SK-N-SH (cell line): ENCODE data around the gene ZNF628. TPM values are rescaled to one million over a fixed set of nuclear protein-coding genes. Genes with fewer than 3 reads are reported as not detected.

ENCODE experiments used
- CTCF ChIA-PET: fragments of 300-600, 350-600 bp; formaldehyde crosslinking; extraction: SDS; loops from one replicate; lab custom pipeline; 2021; lab: Yijun Ruan, JAX
- POLR2A ChIA-PET: fragments of 350-600 bp; sonication (Branson Sonifier 250); formaldehyde crosslinking; extraction: SDS; loops from one replicate; lab custom pipeline; 2020; ENCODE audit warnings: antibody characterized with exemption, inconsistent platforms; lab: Yijun Ruan, JAX
- DNase-seq: peaks from one replicate; pipeline ENCODE4 v3.0.0; 2012
- H2AFZ ChIP-seq: fragments of 200-600 bp; sonication (generic); 2 replicates; pipeline ENCODE4 v1.8.1; 2016; ENCODE audit warnings: antibody characterized with exemption, mild to moderate bottlenecking, low read depth
- H3F3A ChIP-seq: fragments of 200-600 bp; sonication (generic); replicated peaks from 2 replicates; pipeline ENCODE3; 2016; ENCODE audit warnings: antibody characterized with exemption, mild to moderate bottlenecking; ENCODE audit not compliant: insufficient read depth
- H3K27ac ChIP-seq, 2 experiments: fragments of 200-500 bp in 1 of 2; fragments of 200-600 bp in 1 of 2; sonication (Bioruptor generic) in 1 of 2; sonication (generic), shearing (Covaris generic) in 1 of 2; 2 replicates each; pipeline versions ENCODE4 v1.5.1 to v1.6.1; 2014 to 2016; ENCODE audit warnings: low read depth in 2 of 2, inconsistent platforms in 1 of 2, low read length in 1 of 2, mild to moderate bottlenecking in 1 of 2, mixed read lengths in 1 of 2
- H3K27me3 ChIP-seq: fragments of 200-600 bp; sonication (generic), shearing (Covaris generic); 2 replicates; pipeline ENCODE4 v1.6.1; 2016; ENCODE audit warnings: mixed run types; ENCODE audit not compliant: insufficient read depth
- H3K36me3 ChIP-seq, 2 experiments: fragments of 200-500 bp in 1 of 2; fragments of 200-600 bp in 1 of 2; sonication (Bioruptor generic) in 1 of 2; sonication (generic) in 1 of 2; replicated peaks in 1 of 2; 2 replicates each; pipeline versions ENCODE3 to v1.5.1; 2014 to 2016; ENCODE audit warnings: low read length in 1 of 2, mild to moderate bottlenecking in 1 of 2; ENCODE audit not compliant: insufficient read depth in 2 of 2, control insufficient read depth in 1 of 2
- H3K4me1 ChIP-seq, 2 experiments: fragments of 200-500 bp in 1 of 2; fragments of 200-600 bp in 1 of 2; sonication (Bioruptor generic) in 1 of 2; sonication (generic), shearing (Covaris generic) in 1 of 2; 2 replicates each; pipeline versions ENCODE4 v1.5.1 to v1.6.1; 2014 to 2016; ENCODE audit warnings: low read depth in 1 of 2, low read length in 1 of 2, mixed run types in 1 of 2; ENCODE audit not compliant: insufficient read depth in 2 of 2, control insufficient read depth in 1 of 2
- H3K4me2 ChIP-seq: fragments of 200-600 bp; sonication (generic), shearing (Covaris generic); 2 replicates; pipeline ENCODE4 v1.6.1; 2017; ENCODE audit warnings: mixed run types
- H3K4me3 ChIP-seq, 2 experiments: fragments of 200-500 bp in 1 of 2; fragments of 200-600 bp in 1 of 2; sonication (Bioruptor generic) in 1 of 2; sonication (generic), shearing (Covaris generic) in 1 of 2; 2 replicates each; pipeline versions ENCODE4 v1.5.1 to v1.8.1; 2014 to 2016; ENCODE audit warnings: low read depth in 2 of 2, inconsistent platforms in 1 of 2, low read length in 1 of 2, mild to moderate bottlenecking in 1 of 2, mixed read lengths in 1 of 2, moderate library complexity in 1 of 2
- H3K79me2 ChIP-seq: fragments of 200-600 bp; sonication (generic); 2 replicates; pipeline ENCODE4 v1.8.1; 2017; ENCODE audit warnings: mild to moderate bottlenecking; ENCODE audit not compliant: insufficient read depth
- H3K9ac ChIP-seq: fragments of 200-600 bp; sonication (generic); 2 replicates; pipeline ENCODE4 v1.6.1; 2017; ENCODE audit warnings: mixed run types
- H3K9me2 ChIP-seq: fragments of 200-600 bp; sonication (generic); 2 replicates; pipeline ENCODE4 v1.6.1; 2017; ENCODE audit warnings: mixed run types
- H3K9me3 ChIP-seq: fragments of 200-600 bp; sonication (generic); 2 replicates; pipeline ENCODE4 v1.6.1; 2017; ENCODE audit warnings: mixed run types, mild to moderate bottlenecking, moderate library complexity
- H4K20me1 ChIP-seq: fragments of 200-600 bp; sonication (generic); 2 replicates; pipeline ENCODE4 v1.6.1; 2017; ENCODE audit warnings: mild to moderate bottlenecking, mixed run types; ENCODE audit not compliant: insufficient read depth
- CHD2 ChIP-seq: fragments of 150-350 bp; IDR thresholded peaks from 2 replicates; pipeline ENCODE4 v1.6.1; 2018; ENCODE audit warnings: low read length; ENCODE audit not compliant: partially characterized antibody
- ELF1 ChIP-seq: IDR thresholded peaks from 2 replicates; pipeline ENCODE4 v1.4.0; 2012
- EP300 ChIP-seq, 2 experiments: IDR thresholded peaks; 2 replicates each; pipeline versions ENCODE4 v1.4.0 to v1.6.1; 2012; ENCODE audit warnings: borderline replicate concordance in 1 of 2, low read depth in 1 of 2, low read length in 1 of 2
- GABPA ChIP-seq: IDR thresholded peaks from 2 replicates; pipeline ENCODE4 v1.4.0; 2012; ENCODE audit warnings: low read depth, mild to moderate bottlenecking
- POLR2AphosphoS5 ChIP-seq: IDR thresholded peaks from 2 replicates; pipeline ENCODE4 v1.6.1; 2012; ENCODE audit warnings: low read depth, low read length
- RAD21 ChIP-seq: IDR thresholded peaks from 2 replicates; pipeline ENCODE4 v1.6.1; 2012; ENCODE audit warnings: mild to moderate bottlenecking, low read length
- RCOR1 ChIP-seq: fragments of 150-350 bp; IDR thresholded peaks from 2 replicates; pipeline ENCODE4 v1.6.1; 2017; ENCODE audit warnings: antibody characterized with exemption, low read length
- RFX5 ChIP-seq: IDR thresholded peaks from 2 replicates; pipeline ENCODE4 v1.6.1; 2012; ENCODE audit warnings: mild to moderate bottlenecking, improper control_type of control experiment, low read length
- SMC3 ChIP-seq: IDR thresholded peaks from 2 replicates; pipeline ENCODE4 v1.6.1; 2012; ENCODE audit warnings: low read depth, low read length, improper control_type of control experiment
- TAF1 ChIP-seq: IDR thresholded peaks from 2 replicates; pipeline ENCODE4 v1.6.1; 2012; ENCODE audit warnings: low read depth, mild to moderate bottlenecking, low read length, moderate library complexity, borderline replicate concordance
- TEAD4 ChIP-seq: IDR thresholded peaks from 2 replicates; pipeline ENCODE4 v1.4.0; 2012; ENCODE audit warnings: mild to moderate bottlenecking, borderline replicate concordance; ENCODE audit not compliant: insufficient read depth
- WGBS: methylation state at CpG from one replicate; pipeline ENCODE4 v1.1.6; 2017; ENCODE audit warnings: low lambda C conversion rate; 5-methylcytosine and 5-hydroxymethylcytosine counted together
- polyA plus RNA-seq, 3 experiments: library from polyadenylated mRNA; depleted of rRNA; stranded (reverse); fragments of >200 nt; gene quantifications; 2 replicates each; pipeline ENCODE4 v1.2.3, GENCODE V29; 2012
- TF ChIP-seq, protein P1 (sequence below): IDR thresholded peaks from 2 replicates; pipeline ENCODE4 v1.4.0; 2012; ENCODE audit warnings: low read depth, borderline replicate concordance
- TF ChIP-seq, protein P2 (sequence below): IDR thresholded peaks from 2 replicates; pipeline ENCODE4; 2012
- TF ChIP-seq, protein P3 (sequence below): fragments of 150-350 bp; IDR thresholded peaks from 2 replicates; pipeline ENCODE4 v1.6.1; 2017; ENCODE audit warnings: antibody characterized with exemption, low read length, low read depth, borderline replicate concordance
- TF ChIP-seq, protein P4 (sequence below): fragments of 200-600 bp; sonication (generic); IDR thresholded peaks from 2 replicates; pipeline ENCODE4 v1.6.1; 2017; ENCODE audit warnings: antibody characterized with exemption, mild to moderate bottlenecking, moderate library complexity
- TF ChIP-seq, protein P5 (sequence below): fragments of 150-350 bp; IDR thresholded peaks from 2 replicates; pipeline ENCODE4 v1.6.1; 2016; ENCODE audit warnings: mild to moderate bottlenecking, low read depth, low read length
- TF ChIP-seq, protein P6 (sequence below): IDR thresholded peaks from 2 replicates; pipeline ENCODE4 v1.4.0; 2012; ENCODE audit warnings: low read depth, borderline replicate concordance

ZNF628 gene
- polyA plus RNA-seq, 1 of the 3 experiments (the other 2 are of a cell fraction) = 1.6 TPM

DNA sequence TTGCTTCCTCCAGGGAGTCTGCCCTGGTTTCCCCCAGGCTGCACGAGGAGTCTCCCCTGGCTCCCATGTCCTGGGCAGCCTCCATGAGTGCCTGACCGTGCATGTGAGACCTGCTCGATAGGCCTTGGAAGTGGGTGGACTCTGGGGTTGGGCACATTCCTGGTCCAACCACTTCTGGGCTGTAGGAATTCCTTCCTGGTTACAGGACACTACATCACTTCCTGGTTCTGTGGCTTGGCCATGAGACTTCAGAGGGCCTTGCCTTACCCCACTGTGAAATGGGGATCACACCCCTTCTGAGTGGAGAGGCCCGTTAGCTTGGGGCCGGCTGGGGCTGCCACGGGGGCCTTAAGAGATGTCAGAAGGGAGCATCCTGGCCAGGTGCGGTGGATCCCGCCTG, 4.0 kb upstream of the ZNF628 start:
- peaks cover 5 to 6% of the 10 kb centered on the region in 2 experiments; a peak in 2 of 4 replicates for H3K4me1 ChIP-seq
- H3F3A ChIP-seq = peaks cover 11% of the 10 kb centered on the region
- H3K79me2 ChIP-seq = peaks cover 3% of the 10 kb centered on the region; the same call in 1 of the 2 replicates
- TF ChIP-seq ELF1 (peak; percentile 64), EP300 (IDR thresholded peaks at IDR 0.05; ENCODE audit: borderline replicate concordance in 1 of 2, low read depth in 1 of 2, low read length in 1 of 2) (no peak), GABPA (peak; percentile 78)
- DNase-seq = no peak
- CTCF ChIA-PET = no interaction called here
- no peaks in the 10 kb centered on the region for H3K9me3 ChIP-seq
- H4K20me1 ChIP-seq = no peaks in the 10 kb centered on the region
- H2AFZ ChIP-seq = peak overlapping the region; percentile 23; the same call in 1 of the 2 replicates
- H3K9ac ChIP-seq = no peak overlapping the region
- H3K27me3 ChIP-seq = no peaks in the 10 kb centered on the region
- H3K9me2 ChIP-seq = no peaks in the 10 kb centered on the region
- no peak overlapping the region for H3K27ac ChIP-seq
- no peak overlapping the region for H3K4me2 ChIP-seq
- no peaks in the 10 kb centered on the region for H3K36me3 ChIP-seq
- 89% methylated on average over 5 of the region's 8 CpGs for WGBS
- POLR2A ChIA-PET = no interaction called here
- H3K4me3 ChIP-seq = no peak overlapping the region

DNA sequence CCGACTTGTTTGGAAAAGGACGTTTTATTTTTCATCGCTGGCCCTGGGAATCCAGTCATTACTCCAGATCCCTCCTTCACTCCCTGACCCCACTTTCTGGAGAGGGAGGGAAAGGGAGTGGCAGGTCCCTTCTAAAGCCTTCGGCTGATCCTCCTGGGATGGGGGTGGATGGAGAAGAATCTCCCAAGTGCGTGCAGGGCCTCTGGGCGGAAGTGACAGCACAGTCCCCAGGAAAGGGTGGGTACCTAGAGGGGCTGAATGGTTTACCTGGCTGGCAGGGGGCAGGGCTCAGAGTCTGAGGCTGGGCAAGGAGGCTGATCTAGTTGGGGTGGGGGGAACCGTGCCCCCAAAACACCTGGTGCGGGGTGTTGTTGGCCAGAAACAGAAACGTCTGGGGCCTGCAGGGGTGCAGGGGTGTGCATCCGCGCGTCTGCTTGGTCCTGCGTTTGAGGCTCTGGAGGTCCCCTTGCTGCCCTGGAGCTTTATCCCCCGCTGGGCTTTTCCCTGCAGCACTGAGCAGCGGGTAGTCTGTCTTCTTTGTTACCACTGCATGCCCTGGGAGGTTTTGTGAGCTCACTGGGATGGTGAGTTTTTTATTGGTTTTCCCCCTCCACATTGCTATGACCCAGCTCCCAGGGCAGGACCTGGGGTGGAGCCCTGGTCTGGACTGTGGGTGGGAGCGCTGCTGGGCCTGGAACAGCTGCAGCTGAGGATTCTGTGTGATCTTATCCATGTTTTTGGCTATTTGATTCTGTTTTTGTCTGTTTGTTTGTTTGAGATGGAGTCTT, 3.0 kb upstream of the ZNF628 start:
- Histone ChIP-seq H4K20me1 (no peaks in the 10 kb centered on the region), H3F3A (peaks cover 11% of the 10 kb centered on the region), H3K9me3 (no peaks in the 10 kb centered on the region), H3K27ac (no peak overlapping the region), H3K4me3 (no peak overlapping the region), H3K27me3 (no peaks in the 10 kb centered on the region), H3K9me2 (no peaks in the 10 kb centered on the region), H3K9ac (no peak overlapping the region), H3K36me3 (no peaks in the 10 kb centered on the region), H3K79me2 (peaks cover 13% of the 10 kb centered on the region; the same call in 1 of the 2 replicates), H3K4me2 (no peak overlapping the region), H3K4me1 (peaks cover 11 to 14% of the 10 kb centered on the region in 2 experiments; a peak in 2 of 4 replicates), H2AFZ (no peak overlapping the region)
- 85% methylated on average over 15 of the region's 16 CpGs for WGBS
- no peak for TF ChIP-seq TAF1
- TF ChIP-seq TEAD4 = no peak
- TF ChIP-seq RAD21 = no peak
- TF ChIP-seq CHD2 = no peak
- TF ChIP-seq, protein P1, sequence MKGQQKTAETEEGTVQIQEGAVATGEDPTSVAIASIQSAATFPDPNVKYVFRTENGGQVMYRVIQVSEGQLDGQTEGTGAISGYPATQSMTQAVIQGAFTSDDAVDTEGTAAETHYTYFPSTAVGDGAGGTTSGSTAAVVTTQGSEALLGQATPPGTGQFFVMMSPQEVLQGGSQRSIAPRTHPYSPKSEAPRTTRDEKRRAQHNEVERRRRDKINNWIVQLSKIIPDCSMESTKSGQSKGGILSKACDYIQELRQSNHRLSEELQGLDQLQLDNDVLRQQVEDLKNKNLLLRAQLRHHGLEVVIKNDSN = no peak
- TF ChIP-seq, protein P2, sequence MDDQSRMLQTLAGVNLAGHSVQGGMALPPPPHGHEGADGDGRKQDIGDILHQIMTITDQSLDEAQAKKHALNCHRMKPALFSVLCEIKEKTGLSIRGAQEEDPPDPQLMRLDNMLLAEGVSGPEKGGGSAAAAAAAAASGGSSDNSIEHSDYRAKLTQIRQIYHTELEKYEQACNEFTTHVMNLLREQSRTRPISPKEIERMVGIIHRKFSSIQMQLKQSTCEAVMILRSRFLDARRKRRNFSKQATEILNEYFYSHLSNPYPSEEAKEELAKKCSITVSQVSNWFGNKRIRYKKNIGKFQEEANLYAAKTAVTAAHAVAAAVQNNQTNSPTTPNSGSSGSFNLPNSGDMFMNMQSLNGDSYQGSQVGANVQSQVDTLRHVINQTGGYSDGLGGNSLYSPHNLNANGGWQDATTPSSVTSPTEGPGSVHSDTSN = no peak
- TF ChIP-seq, protein P3, sequence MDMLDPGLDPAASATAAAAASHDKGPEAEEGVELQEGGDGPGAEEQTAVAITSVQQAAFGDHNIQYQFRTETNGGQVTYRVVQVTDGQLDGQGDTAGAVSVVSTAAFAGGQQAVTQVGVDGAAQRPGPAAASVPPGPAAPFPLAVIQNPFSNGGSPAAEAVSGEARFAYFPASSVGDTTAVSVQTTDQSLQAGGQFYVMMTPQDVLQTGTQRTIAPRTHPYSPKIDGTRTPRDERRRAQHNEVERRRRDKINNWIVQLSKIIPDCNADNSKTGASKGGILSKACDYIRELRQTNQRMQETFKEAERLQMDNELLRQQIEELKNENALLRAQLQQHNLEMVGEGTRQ = no peak
- TF ChIP-seq, protein P4, sequence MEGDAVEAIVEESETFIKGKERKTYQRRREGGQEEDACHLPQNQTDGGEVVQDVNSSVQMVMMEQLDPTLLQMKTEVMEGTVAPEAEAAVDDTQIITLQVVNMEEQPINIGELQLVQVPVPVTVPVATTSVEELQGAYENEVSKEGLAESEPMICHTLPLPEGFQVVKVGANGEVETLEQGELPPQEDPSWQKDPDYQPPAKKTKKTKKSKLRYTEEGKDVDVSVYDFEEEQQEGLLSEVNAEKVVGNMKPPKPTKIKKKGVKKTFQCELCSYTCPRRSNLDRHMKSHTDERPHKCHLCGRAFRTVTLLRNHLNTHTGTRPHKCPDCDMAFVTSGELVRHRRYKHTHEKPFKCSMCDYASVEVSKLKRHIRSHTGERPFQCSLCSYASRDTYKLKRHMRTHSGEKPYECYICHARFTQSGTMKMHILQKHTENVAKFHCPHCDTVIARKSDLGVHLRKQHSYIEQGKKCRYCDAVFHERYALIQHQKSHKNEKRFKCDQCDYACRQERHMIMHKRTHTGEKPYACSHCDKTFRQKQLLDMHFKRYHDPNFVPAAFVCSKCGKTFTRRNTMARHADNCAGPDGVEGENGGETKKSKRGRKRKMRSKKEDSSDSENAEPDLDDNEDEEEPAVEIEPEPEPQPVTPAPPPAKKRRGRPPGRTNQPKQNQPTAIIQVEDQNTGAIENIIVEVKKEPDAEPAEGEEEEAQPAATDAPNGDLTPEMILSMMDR = no peak
- TF ChIP-seq SMC3 = no peak
- TF ChIP-seq POLR2AphosphoS5 = no peak
- TF ChIP-seq, protein P5, sequence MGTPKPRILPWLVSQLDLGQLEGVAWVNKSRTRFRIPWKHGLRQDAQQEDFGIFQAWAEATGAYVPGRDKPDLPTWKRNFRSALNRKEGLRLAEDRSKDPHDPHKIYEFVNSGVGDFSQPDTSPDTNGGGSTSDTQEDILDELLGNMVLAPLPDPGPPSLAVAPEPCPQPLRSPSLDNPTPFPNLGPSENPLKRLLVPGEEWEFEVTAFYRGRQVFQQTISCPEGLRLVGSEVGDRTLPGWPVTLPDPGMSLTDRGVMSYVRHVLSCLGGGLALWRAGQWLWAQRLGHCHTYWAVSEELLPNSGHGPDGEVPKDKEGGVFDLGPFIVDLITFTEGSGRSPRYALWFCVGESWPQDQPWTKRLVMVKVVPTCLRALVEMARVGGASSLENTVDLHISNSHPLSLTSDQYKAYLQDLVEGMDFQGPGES = no peak
- TF ChIP-seq RFX5 = no peak
- no peak for TF ChIP-seq EP300 (IDR thresholded peaks at IDR 0.05; ENCODE audit: borderline replicate concordance in 1 of 2, low read depth in 1 of 2, low read length in 1 of 2)
- no peak for TF ChIP-seq RCOR1
- TF ChIP-seq, protein P6, sequence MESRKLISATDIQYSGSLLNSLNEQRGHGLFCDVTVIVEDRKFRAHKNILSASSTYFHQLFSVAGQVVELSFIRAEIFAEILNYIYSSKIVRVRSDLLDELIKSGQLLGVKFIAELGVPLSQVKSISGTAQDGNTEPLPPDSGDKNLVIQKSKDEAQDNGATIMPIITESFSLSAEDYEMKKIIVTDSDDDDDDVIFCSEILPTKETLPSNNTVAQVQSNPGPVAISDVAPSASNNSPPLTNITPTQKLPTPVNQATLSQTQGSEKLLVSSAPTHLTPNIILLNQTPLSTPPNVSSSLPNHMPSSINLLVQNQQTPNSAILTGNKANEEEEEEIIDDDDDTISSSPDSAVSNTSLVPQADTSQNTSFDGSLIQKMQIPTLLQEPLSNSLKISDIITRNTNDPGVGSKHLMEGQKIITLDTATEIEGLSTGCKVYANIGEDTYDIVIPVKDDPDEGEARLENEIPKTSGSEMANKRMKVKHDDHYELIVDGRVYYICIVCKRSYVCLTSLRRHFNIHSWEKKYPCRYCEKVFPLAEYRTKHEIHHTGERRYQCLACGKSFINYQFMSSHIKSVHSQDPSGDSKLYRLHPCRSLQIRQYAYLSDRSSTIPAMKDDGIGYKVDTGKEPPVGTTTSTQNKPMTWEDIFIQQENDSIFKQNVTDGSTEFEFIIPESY = no peak
- ChIA-PET CTCF (interaction anchor here (0.6 to 7.8 kb wide), 3 partner anchors 13 to 31 kb away, joined by 4 to 46 read pairs (median 5); no protein-coding TSS in a partner anchor), POLR2A (no interaction called here)
- DNase-seq = no peak
